Bronchial epithelial cell (primary cell): ENCODE data around the gene ZNF565. TPM values are rescaled to one million over a fixed set of nuclear protein-coding genes. Genes with fewer than 3 reads are reported as not detected.

Experiments
- DNase-seq: peaks from one replicate; pipeline ENCODE4 v3.0.0-alpha.2; 2010; ENCODE audit warnings: low read depth
- FAIRE-seq: peaks from 2 replicates; lab custom pipeline; 2011; peaks lifted over from hg19 to GRCh38; lab: Jason Lieb, UNC
- H3K27me3 ChIP-seq: 2 replicates; pipeline ENCODE4 v1.5.1; 2011; ENCODE audit warnings: low read length; ENCODE audit not compliant: control insufficient read depth, insufficient read depth
- H3K36me3 ChIP-seq: 2 replicates; pipeline ENCODE4 v1.5.1; 2011; ENCODE audit warnings: low read length; ENCODE audit not compliant: control insufficient read depth, insufficient read depth
- H3K4me3 ChIP-seq: 2 replicates; pipeline ENCODE4 v1.5.1; 2011; ENCODE audit warnings: mild to moderate bottlenecking, low read depth, low read length, control low read depth
- CTCF ChIP-seq: IDR thresholded peaks from 2 replicates; pipeline ENCODE4 v1.5.1; 2011; ENCODE audit warnings: mild to moderate bottlenecking, moderate library complexity, low read length, control low read depth, inconsistent platforms; ENCODE audit not compliant: insufficient read depth, severe bottlenecking
- total RNA-seq: library from RNA; depleted of rRNA; stranded (reverse); fragments of >200 nt; gene quantifications from 2 replicates; pipeline ENCODE4 v1.2.1, GENCODE V29; 2014

Gene ZNF565
- total RNA-seq, 1 donor from 2014 or later: 8.2 TPM

GRCh38 chr19:36160821-36161596, 53.5 kb downstream of the ZNF565 start:
- FAIRE-seq (no peak), DNase-seq (peak; percentile 28)
- Histone ChIP-seq H3K36me3 (peaks cover 5% of the 10 kb centered on the region), H3K27me3 (no peaks in the 10 kb centered on the region), H3K4me3 (no peak overlapping the region)
- TF ChIP-seq CTCF: no peak

GRCh38 chr19:36153126-36153525, 61.3 kb downstream of the ZNF565 start:
- H3K4me3 ChIP-seq: no peak overlapping the region
- no peak for TF ChIP-seq CTCF
- peaks cover 15% of the 10 kb centered on the region for H3K36me3 ChIP-seq
- no peaks in the 10 kb centered on the region for H3K27me3 ChIP-seq
- DNase-seq (no peak), FAIRE-seq (no peak)

GRCh38 chr19:36152352-36153091, 61.9 kb downstream of the ZNF565 start, which contains the start of gene COX7A1:
COX7A1 (minus strand) TSS chr19:36152447; CDS start chr19:36152407, 40 bp downstream.
- Histone ChIP-seq H3K27me3 (no peaks in the 10 kb centered on the region), H3K4me3 (no peak within 1 kb of the TSS), H3K36me3 (peaks cover 16% of the 10 kb centered on the region)
- no peak for DNase-seq
- FAIRE-seq: no peak
- no peak for TF ChIP-seq CTCF

- no peaks in the 10 kb centered on the region for H3K27me3 ChIP-seq
- peaks cover 19% of the 10 kb centered on the region for H3K36me3 ChIP-seq
- DNase-seq: no peak
These were observed 62.5 kb downstream of the ZNF565 start for GRCh38 chr19:36152019-36152351.

More at GRCh38 chr19:36152019-36152351, 62.5 kb downstream of the ZNF565 start:
- no peak for TF ChIP-seq CTCF
- H3K4me3 ChIP-seq: no peak overlapping the region
- FAIRE-seq: no peak
